Right lobe of liver (tissue), 6 donors: ENCODE results near the gene NWD2. TPM values are rescaled to one million over a fixed set of nuclear protein-coding genes. Genes with fewer than 3 reads are reported as not detected.

Source experiments
- ATAC-seq, 4 donors: fragments of 200-7000 bp; cut with Tn5 transposase; one replicate each; pipeline ENCODE4 v1.9.1; 2020; ENCODE audit warnings: mild to moderate bottlenecking in 4 of 4, moderate library complexity in 4 of 4
- DNase-seq, 3 donors: peaks; one replicate each; pipeline ENCODE4 v3.0.0-alpha.2; 2020
- H3K27ac ChIP-seq, 3 donors: fragments of 200-600 bp; one replicate each; pipeline ENCODE4 v1.8.0; 2022
- H3K27me3 ChIP-seq, 2 donors: fragments of 200-600 bp; one replicate each; pipeline ENCODE4 v1.8.0; 2022
- H3K36me3 ChIP-seq, 4 donors: fragments of 200-600 bp; sonication (generic) in 1 of 4; one replicate each; pipeline versions ENCODE4 v1.5.1 to v1.8.0; 2017 to 2022; ENCODE audit warnings: control low read depth in 1 of 4
- H3K4me1 ChIP-seq, 4 donors: fragments of 200-600 bp; sonication (generic) in 1 of 4; one replicate each; pipeline versions ENCODE4 v1.5.1 to v1.8.0; 2017 to 2022; ENCODE audit warnings: control low read depth in 1 of 4
- H3K4me3 ChIP-seq, 3 donors: fragments of 200-600 bp; one replicate each; pipeline ENCODE4 v1.8.0; 2022
- H3K9me3 ChIP-seq, 4 donors: fragments of 200-600 bp; sonication (generic) in 1 of 4; one replicate each; pipeline versions ENCODE4 v1.5.1 to v1.8.0; 2017 to 2022; ENCODE audit warnings: control low read depth in 1 of 4
- POLR2A ChIP-seq: fragments of 450-650 bp; IDR thresholded peaks from one replicate; pipeline ENCODE4 v1.6.1; 2017; ENCODE audit warnings: antibody characterized with exemption, mild to moderate bottlenecking
- WGBS: methylation state at CpG from one replicate; pipeline ENCODE4 v1.1.6; 2018; ENCODE audit warnings: low coverage, low lambda C conversion rate; ENCODE audit not compliant: insufficient coverage; ENCODE audit errors: missing lambda C conversion rate; 5-methylcytosine and 5-hydroxymethylcytosine counted together
- intact Hi-C, 2 donors: fragments of 100-400 bp; cut with DNase I; formaldehyde crosslinking; loops; one replicate each; pipeline versions ENCODE4 v1.11.2 to v1.14.1; 2022
- total RNA-seq, 6 experiments: library from RNA; depleted of rRNA in 2 of 6; stranded (reverse); fragments of >200 nt in 2 of 6; fragmentation: NEBNext Ultra II Directional in 3 of 6; extraction: Animal tissue kit (Norgen Biotek cat#: 25700) in 3 of 6; gene quantifications; one replicate each; pipeline versions ENCODE4 v1.1.0 to v1.2.4, GENCODE V29; 2016 to 2023
- TF ChIP-seq, protein P1 (sequence below), 4 donors: fragments of 200-600 bp in 3 of 4; fragments of 450-650 bp in 1 of 4; IDR thresholded peaks; one replicate each; pipeline versions ENCODE4 v1.5.1 to v1.8.0; 2016 to 2022; ENCODE audit warnings: antibody characterized with exemption in 4 of 4, mild to moderate bottlenecking in 2 of 4
- donor health status: DM: no; HTN: yes; CAD: no.
- donor health status: DM: no; HTN: no; CAD: no.
- donor health status: DM: no; HTN: no; CAD: no.
- donor health status: DM: no; HTN: yes; CAD: no.
- donor health status: DM: no; HTN: yes; CAD: no.

The NWD2 gene
- total RNA-seq, 6 experiments from 2014 or later, result 0.05 TPM; not detected in 5

DNA sequence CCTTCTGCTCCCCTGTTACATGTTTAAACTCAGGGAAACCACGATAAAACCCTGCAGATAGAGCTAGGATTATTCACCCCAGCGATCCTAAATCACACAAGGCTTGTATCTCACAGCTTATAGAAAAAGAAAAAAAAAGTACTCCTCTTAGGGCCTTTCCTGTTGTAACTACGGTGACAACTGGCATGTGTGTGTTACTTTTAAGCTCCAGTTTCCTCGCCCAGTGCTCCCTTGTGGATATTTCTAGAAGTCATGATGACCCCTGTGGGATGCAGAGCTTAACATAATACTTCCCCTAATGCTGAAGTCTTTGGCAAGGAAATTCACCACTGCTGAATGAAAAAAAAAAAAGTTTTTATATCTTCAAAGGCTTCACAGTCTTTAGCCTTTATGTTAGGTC lies 114.7 kb downstream of the NWD2 start:
- no peaks in the 10 kb centered on the region for H3K36me3 ChIP-seq
- H3K4me3 ChIP-seq, result no peak overlapping the region
- no peak for DNase-seq
- no peaks in the 10 kb centered on the region for H3K27me3 ChIP-seq
- no peak for ATAC-seq
- no peaks in the 10 kb centered on the region for H3K4me1 ChIP-seq
- no peaks in the 10 kb centered on the region for H3K9me3 ChIP-seq
- intact Hi-C loops, result no loop called here
- WGBS, result 47% methylated on average over 4 of the region's 4 CpGs
- no peak for TF ChIP-seq POLR2A
- TF ChIP-seq, protein P1, sequence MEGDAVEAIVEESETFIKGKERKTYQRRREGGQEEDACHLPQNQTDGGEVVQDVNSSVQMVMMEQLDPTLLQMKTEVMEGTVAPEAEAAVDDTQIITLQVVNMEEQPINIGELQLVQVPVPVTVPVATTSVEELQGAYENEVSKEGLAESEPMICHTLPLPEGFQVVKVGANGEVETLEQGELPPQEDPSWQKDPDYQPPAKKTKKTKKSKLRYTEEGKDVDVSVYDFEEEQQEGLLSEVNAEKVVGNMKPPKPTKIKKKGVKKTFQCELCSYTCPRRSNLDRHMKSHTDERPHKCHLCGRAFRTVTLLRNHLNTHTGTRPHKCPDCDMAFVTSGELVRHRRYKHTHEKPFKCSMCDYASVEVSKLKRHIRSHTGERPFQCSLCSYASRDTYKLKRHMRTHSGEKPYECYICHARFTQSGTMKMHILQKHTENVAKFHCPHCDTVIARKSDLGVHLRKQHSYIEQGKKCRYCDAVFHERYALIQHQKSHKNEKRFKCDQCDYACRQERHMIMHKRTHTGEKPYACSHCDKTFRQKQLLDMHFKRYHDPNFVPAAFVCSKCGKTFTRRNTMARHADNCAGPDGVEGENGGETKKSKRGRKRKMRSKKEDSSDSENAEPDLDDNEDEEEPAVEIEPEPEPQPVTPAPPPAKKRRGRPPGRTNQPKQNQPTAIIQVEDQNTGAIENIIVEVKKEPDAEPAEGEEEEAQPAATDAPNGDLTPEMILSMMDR (IDR thresholded peaks at IDR 0.05), result no peak
- no peak overlapping the region for H3K27ac ChIP-seq

DNA sequence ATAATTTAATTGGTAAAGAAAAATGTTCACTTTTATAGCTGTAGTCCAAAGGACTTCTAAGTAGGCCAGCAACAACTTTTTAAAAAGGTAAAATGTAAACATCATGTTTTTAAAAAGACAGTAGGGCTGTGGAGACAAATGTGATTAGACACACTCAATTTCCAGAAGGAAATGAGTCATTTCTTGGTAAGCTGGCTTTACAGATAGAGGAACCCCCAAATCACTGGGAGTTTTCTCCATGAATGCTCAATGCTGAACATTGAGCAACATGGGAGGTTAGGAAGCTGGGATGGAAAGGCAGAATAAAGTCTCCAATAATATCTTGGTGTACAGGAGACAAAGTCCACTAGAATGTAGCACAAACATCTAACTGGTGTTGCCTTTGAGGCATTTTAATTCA lies 121.3 kb downstream of the NWD2 start:
- Histone ChIP-seq H3K36me3 (no peaks in the 10 kb centered on the region), H3K27me3 (no peaks in the 10 kb centered on the region), H3K9me3 (no peaks in the 10 kb centered on the region), H3K27ac (no peak overlapping the region), H3K4me3 (no peak overlapping the region), H3K4me1 (no peaks in the 10 kb centered on the region)
- DNase-seq (no peak), ATAC-seq (no peak)
- TF ChIP-seq POLR2A, result no peak
- TF ChIP-seq, protein P1 (IDR thresholded peaks at IDR 0.05), result no peak
- intact Hi-C loops, result no loop called here

DNA sequence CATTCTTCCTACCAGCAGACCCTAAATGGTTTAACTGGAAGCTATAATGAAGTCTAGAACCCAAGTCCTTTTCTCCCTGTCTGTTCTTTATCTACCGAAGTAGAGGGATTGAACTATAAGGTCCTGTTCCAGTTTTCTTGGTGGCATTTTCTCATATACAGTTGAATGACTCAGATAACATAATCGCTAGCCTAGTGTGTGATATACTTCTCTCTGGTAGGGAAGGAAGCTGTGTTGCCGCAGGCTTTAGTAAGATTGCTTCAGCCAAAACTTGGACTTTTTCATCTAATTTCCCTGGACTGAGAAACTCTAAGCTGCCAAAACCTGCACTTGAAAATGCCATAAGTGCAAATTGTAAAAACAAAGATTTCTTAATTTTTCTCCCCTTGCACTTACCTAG lies 123.4 kb downstream of the NWD2 start:
- no peaks in the 10 kb centered on the region for H3K4me1 ChIP-seq
- DNase-seq (no peak), ATAC-seq (no peak)
- H3K4me3 ChIP-seq, result no peak overlapping the region
- no peaks in the 10 kb centered on the region for H3K9me3 ChIP-seq
- TF ChIP-seq, protein P1 (IDR thresholded peaks at IDR 0.05), result no peak
- TF ChIP-seq POLR2A, result no peak
- intact Hi-C loops, result no loop called here
- no peak overlapping the region for H3K27ac ChIP-seq
- H3K27me3 ChIP-seq, result no peaks in the 10 kb centered on the region
- H3K36me3 ChIP-seq, result no peaks in the 10 kb centered on the region
- 56% methylated on average over 3 of the region's 3 CpGs for whole genome bisulfite sequencing

DNA sequence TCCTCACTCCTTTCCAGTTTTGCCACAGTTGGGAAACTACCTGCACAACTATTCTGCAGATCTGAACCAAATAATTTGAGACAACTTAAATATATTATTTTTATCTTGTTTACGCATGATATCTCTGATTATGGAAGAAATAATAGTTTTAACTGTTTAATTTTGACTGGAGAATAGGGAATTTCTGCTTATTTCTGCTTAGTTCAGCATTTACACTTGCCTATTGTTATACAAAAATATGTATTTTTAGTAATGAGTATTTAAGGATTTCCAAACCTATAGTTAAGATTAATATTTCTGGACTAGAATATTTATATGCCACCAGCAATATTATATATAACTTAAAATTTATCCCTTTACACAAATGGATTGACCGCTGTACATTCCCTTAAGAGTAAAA lies 125.5 kb downstream of the NWD2 start:
- Histone ChIP-seq H3K27ac (no peak overlapping the region), H3K4me3 (no peak overlapping the region), H3K9me3 (no peaks in the 10 kb centered on the region), H3K4me1 (no peaks in the 10 kb centered on the region), H3K36me3 (no peaks in the 10 kb centered on the region), H3K27me3 (no peaks in the 10 kb centered on the region)
- TF ChIP-seq POLR2A, result no peak
- TF ChIP-seq, protein P1 (IDR thresholded peaks at IDR 0.05), result no peak
- ATAC-seq (no peak), DNase-seq (no peak)
- intact Hi-C loops, result no loop called here
- WGBS, result 82% methylated on average over 2 of the region's 2 CpGs

GRCh38 chr4:37381040-37381668 lies 136.6 kb downstream of the NWD2 start:
- intact Hi-C loops, result no loop called here
- ATAC-seq (no peak), DNase-seq (no peak)
- Histone ChIP-seq H3K4me1 (peaks cover 0 to 6% (median 0%) of the 10 kb centered on the region in 4 donors), H3K9me3 (no peaks in the 10 kb centered on the region), H3K36me3 (no peaks in the 10 kb centered on the region), H3K4me3 (no peak overlapping the region), H3K27me3 (no peaks in the 10 kb centered on the region), H3K27ac (no peak overlapping the region)
- 52% methylated on average over 5 of the region's 9 CpGs for WGBS
- TF ChIP-seq POLR2A, result no peak
- TF ChIP-seq, protein P1 (IDR thresholded peaks at IDR 0.05), result no peak
